ENCODE measurements around the gene CA9.

DNA sequence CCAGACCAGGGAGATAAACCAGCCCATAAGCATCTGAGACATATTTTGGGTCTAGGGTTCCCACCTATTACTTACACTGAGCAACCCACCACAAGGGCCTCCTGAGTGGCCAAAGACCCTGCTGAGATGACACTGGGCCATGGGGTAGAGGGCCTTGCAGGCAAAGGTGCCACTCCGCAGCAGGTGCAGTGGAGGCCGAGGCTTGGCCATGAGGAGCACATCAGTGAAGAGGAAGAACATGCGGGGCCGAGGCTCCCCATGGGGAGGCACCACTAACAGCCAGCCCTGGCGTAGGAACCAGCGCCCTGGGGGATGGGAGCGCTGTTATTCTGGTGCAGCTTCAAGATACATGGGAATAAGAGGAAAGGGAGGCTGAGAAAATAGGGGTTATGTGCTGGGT is 11.3 kb upstream of the CA9 start:
- no peak for TF ChIP-seq POLR2A (IDR thresholded peaks at IDR 0.05; ENCODE audit: low read length)
- no peak for TF ChIP-seq GATA1 (IDR thresholded peaks at IDR 0.05; ENCODE audit: low read depth, low read length)
